Suprapubic skin (tissue), 4 donors: ENCODE data around the gene CLIP4. TPM values are rescaled to one million over a fixed set of nuclear protein-coding genes. Genes with fewer than 3 reads are reported as not detected.
"Not testable (repeated sequence)": the region's sequence is repeated elsewhere in the genome, so short reads cannot be mapped to it uniquely, and the experiment has no call there.

Experiments used
- DNase-seq, 2 donors: peaks; one replicate each; pipeline ENCODE4 v3.0.0-alpha.2; 2019; ENCODE audit warnings: low spot score in 2 of 2
- H3K27ac ChIP-seq: fragments of 200-600 bp; sonication (generic); one replicate; pipeline ENCODE4 v1.5.1; 2019
- H3K27me3 ChIP-seq: fragments of 200-600 bp; sonication (generic); one replicate; pipeline ENCODE4 v1.5.1; 2019
- H3K36me3 ChIP-seq: fragments of 200-600 bp; sonication (generic); one replicate; pipeline ENCODE4 v1.5.1; 2019
- H3K4me1 ChIP-seq: fragments of 200-600 bp; sonication (generic); one replicate; pipeline ENCODE4 v1.5.1; 2019
- H3K4me3 ChIP-seq: fragments of 200-600 bp; sonication (generic); one replicate; pipeline ENCODE4 v1.5.1; 2019; ENCODE audit warnings: mild to moderate bottlenecking
- H3K9me3 ChIP-seq: fragments of 200-600 bp; sonication (generic); one replicate; pipeline ENCODE4 v1.5.1; 2019
- CTCF ChIP-seq, 2 donors: fragments of 200-600 bp in 1 of 2; fragments of 450-650 bp in 1 of 2; sonication (generic) in 1 of 2; IDR thresholded peaks; one replicate each; pipeline ENCODE4 v1.5.1; 2016 to 2019; ENCODE audit warnings: antibody characterized with exemption in 2 of 2, mild to moderate bottlenecking in 1 of 2, moderate library complexity in 1 of 2
- EP300 ChIP-seq: sonication (generic); formaldehyde crosslinking; IDR thresholded peaks from one replicate; pipeline ENCODE4 v1.6.1; 2017; ENCODE audit warnings: antibody characterized with exemption
- POLR2A ChIP-seq, 2 donors: fragments of 450-650 bp; IDR thresholded peaks; one replicate each; pipeline ENCODE4 v1.6.1; 2017; ENCODE audit warnings: antibody characterized with exemption in 2 of 2, mild to moderate bottlenecking in 2 of 2, moderate library complexity in 2 of 2
- POLR2AphosphoS5 ChIP-seq, 3 donors: sonication (generic); formaldehyde crosslinking; IDR thresholded peaks; one replicate each; pipeline ENCODE4 v1.6.1; 2017; ENCODE audit warnings: antibody characterized with exemption in 3 of 3
- WGBS: methylation state at CpG from one replicate; pipeline ENCODE4 v1.1.5; 2018; 5-methylcytosine and 5-hydroxymethylcytosine counted together
- total RNA-seq, 4 donors: library from RNA; depleted of rRNA; stranded (reverse); fragments of >200 nt; gene quantifications; one replicate each; pipeline ENCODE4 v1.1.0, GENCODE V29; 2016

Gene CLIP4
- total RNA-seq, 4 donors from 2014 or later: 61.9 to 173 (median 67.4) TPM

GRCh38 chr2:29084554-29084953 lies 30.7 kb upstream of the CLIP4 start:
- H3K27me3 ChIP-seq: no peaks in the 10 kb centered on the region
- no peaks in the 10 kb centered on the region for H3K4me1 ChIP-seq
- no peak overlapping the region for H3K4me3 ChIP-seq
- DNase-seq: no peak
- 100% methylated on average over 1 of the region's 1 CpG for WGBS
- no peaks in the 10 kb centered on the region for H3K36me3 ChIP-seq
- TF ChIP-seq EP300 (no peak), POLR2A (IDR thresholded peaks at IDR 0.05) (no peak), POLR2AphosphoS5 (IDR thresholded peaks at IDR 0.05) (no peak)
- H3K27ac ChIP-seq: no peak overlapping the region
- no peaks in the 10 kb centered on the region for H3K9me3 ChIP-seq

- H3K4me1 ChIP-seq, H3K4me3 ChIP-seq, DNase-seq, H3K9me3 ChIP-seq, H3K27me3 ChIP-seq, H3K27ac ChIP-seq, H3K36me3 ChIP-seq: not testable (repeated sequence)
- WGBS: 91% methylated on average over 7 of the region's 7 CpGs
Observed at GRCh38 chr2:29090311-29090710, 24.9 kb upstream of the CLIP4 start.

GRCh38 chr2:29096969-29097368 lies 18.2 kb upstream of the CLIP4 start:
- no peak overlapping the region for H3K27ac ChIP-seq
- 95% methylated on average over 8 of the region's 8 CpGs for WGBS
- H3K9me3 ChIP-seq: no peaks in the 10 kb centered on the region
- no peak for TF ChIP-seq CTCF (IDR thresholded peaks at IDR 0.05)
- no peak for TF ChIP-seq POLR2A (IDR thresholded peaks at IDR 0.05)
- no peak for TF ChIP-seq EP300
- TF ChIP-seq POLR2AphosphoS5 (IDR thresholded peaks at IDR 0.05): no peak
- H3K4me3 ChIP-seq: no peak overlapping the region
- no peaks in the 10 kb centered on the region for H3K27me3 ChIP-seq
- no peaks in the 10 kb centered on the region for H3K36me3 ChIP-seq
- no peaks in the 10 kb centered on the region for H3K4me1 ChIP-seq
- no peak for DNase-seq

- Histone ChIP-seq H3K36me3 (no peaks in the 10 kb centered on the region), H3K27ac (no peak overlapping the region), H3K4me3 (no peak overlapping the region), H3K4me1 (no peaks in the 10 kb centered on the region), H3K9me3 (no peaks in the 10 kb centered on the region), H3K27me3 (no peaks in the 10 kb centered on the region)
- TF ChIP-seq POLR2A (IDR thresholded peaks at IDR 0.05): no peak
- TF ChIP-seq EP300: no peak
- no peak for TF ChIP-seq POLR2AphosphoS5 (IDR thresholded peaks at IDR 0.05)
- no peak for TF ChIP-seq CTCF (IDR thresholded peaks at IDR 0.05)
- no peak for DNase-seq
- 73% methylated on average over 6 of the region's 6 CpGs for WGBS
Observed at GRCh38 chr2:29097569-29097968, 17.6 kb upstream of the CLIP4 start.

GRCh38 chr2:29100564-29100963 lies 14.7 kb upstream of the CLIP4 start:
- no peaks in the 10 kb centered on the region for H3K27me3 ChIP-seq
- no peak overlapping the region for H3K27ac ChIP-seq
- no peaks in the 10 kb centered on the region for H3K36me3 ChIP-seq
- TF ChIP-seq EP300: no peak
- no peak for TF ChIP-seq POLR2AphosphoS5 (IDR thresholded peaks at IDR 0.05)
- TF ChIP-seq POLR2A (IDR thresholded peaks at IDR 0.05): no peak
- no peak for TF ChIP-seq CTCF (IDR thresholded peaks at IDR 0.05)
- no peaks in the 10 kb centered on the region for H3K4me1 ChIP-seq
- no peak for DNase-seq
- WGBS: 75% methylated on average over 1 of the region's 1 CpG
- no peaks in the 10 kb centered on the region for H3K9me3 ChIP-seq
- no peak overlapping the region for H3K4me3 ChIP-seq

- H3K4me1 ChIP-seq: no peaks in the 10 kb centered on the region
- H3K4me3 ChIP-seq: no peak overlapping the region
- no peaks in the 10 kb centered on the region for H3K36me3 ChIP-seq
- H3K27me3 ChIP-seq: no peaks in the 10 kb centered on the region
- no peak overlapping the region for H3K27ac ChIP-seq
- DNase-seq: no peak
- whole genome bisulfite sequencing: 66% methylated on average over 5 of the region's 5 CpGs
- TF ChIP-seq CTCF (IDR thresholded peaks at IDR 0.05) (no peak), EP300 (no peak), POLR2A (IDR thresholded peaks at IDR 0.05) (no peak), POLR2AphosphoS5 (IDR thresholded peaks at IDR 0.05) (no peak)
- no peaks in the 10 kb centered on the region for H3K9me3 ChIP-seq
Observed at GRCh38 chr2:29104688-29105087, 10.5 kb upstream of the CLIP4 start.
